Karpas-422 (cell line): ENCODE data around the gene MLH3. TPM values are rescaled to one million over a fixed set of nuclear protein-coding genes. Genes with fewer than 3 reads are reported as not detected.

Experiments used
- DNase-seq: peaks from one replicate; pipeline ENCODE4 v3.0.0-alpha.2; 2015
- H2AFZ ChIP-seq: fragments of 200-600 bp; sonication (generic); 2 replicates; pipeline ENCODE4 v1.6.1; 2014; ENCODE audit warnings: antibody characterized with exemption, low read length, mixed read lengths
- H3K27ac ChIP-seq: fragments of 200-600 bp; sonication (generic); 2 replicates; pipeline ENCODE4 v1.5.1; 2014; ENCODE audit warnings: mild to moderate bottlenecking, low read length, moderate library complexity
- H3K27me3 ChIP-seq: fragments of 200-600 bp; sonication (generic); 2 replicates; pipeline ENCODE4 v1.6.1; 2014; ENCODE audit warnings: low read length, mixed read lengths
- H3K36me3 ChIP-seq: fragments of 200-600 bp; sonication (generic); 2 replicates; pipeline ENCODE4 v1.6.1; 2014; ENCODE audit warnings: low read length, mixed read lengths; ENCODE audit not compliant: insufficient read depth
- H3K4me1 ChIP-seq: fragments of 200-600 bp; sonication (generic); 2 replicates; pipeline ENCODE4 v1.6.1; 2014; ENCODE audit warnings: mild to moderate bottlenecking, low read length, mixed read lengths
- H3K4me2 ChIP-seq: fragments of 200-600 bp; sonication (generic); 2 replicates; pipeline ENCODE4 v1.6.1; 2014; ENCODE audit warnings: low read length, low read depth, mild to moderate bottlenecking; ENCODE audit not compliant: poor library complexity, severe bottlenecking
- H3K4me3 ChIP-seq: fragments of 200-600 bp; sonication (generic); 2 replicates; pipeline ENCODE4 v1.5.1; 2014; ENCODE audit warnings: mild to moderate bottlenecking, antibody characterized with exemption, low read length, mixed read lengths
- H3K79me2 ChIP-seq: fragments of 200-600 bp; sonication (generic); 2 replicates; pipeline ENCODE4 v1.6.1; 2014; ENCODE audit warnings: mild to moderate bottlenecking, low read length, mixed read lengths
- H3K9ac ChIP-seq: fragments of 200-600 bp; sonication (generic); 2 replicates; pipeline ENCODE4 v1.6.0; 2014; ENCODE audit warnings: low read length
- H3K9me2 ChIP-seq: fragments of 200-600 bp; sonication (generic), shearing (Covaris generic); replicated peaks from 2 replicates; pipeline ENCODE4 v1.6.0; 2014; ENCODE audit warnings: mild to moderate bottlenecking, low read length, moderate library complexity; ENCODE audit not compliant: insufficient read depth
- H3K9me3 ChIP-seq: fragments of 300-700, 200-600 bp; sonication (generic); 2 replicates; pipeline ENCODE4 v1.6.1; 2014; ENCODE audit warnings: low read length, mixed read lengths
- H4K20me1 ChIP-seq: fragments of 200-600 bp; sonication (generic); 2 replicates; pipeline ENCODE4 v1.6.1; 2014; ENCODE audit warnings: mild to moderate bottlenecking, antibody characterized with exemption, low read length, low read depth; ENCODE audit not compliant: insufficient read depth
- total RNA-seq: library from RNA; depleted of rRNA; stranded (reverse); fragments of >200 nt; shearing (Covaris generic); gene quantifications from 2 replicates; pipeline ENCODE4 v1.2.3, GENCODE V29; 2014; ENCODE audit warnings: low replicate concordance

The MLH3 gene
- total RNA-seq, 1 experiment from 2014 or later: 71.5 TPM

GRCh38 chr14:75041613-75042012, 9.7 kb downstream of the MLH3 start:
- Histone ChIP-seq H3K79me2 (peaks cover 62% of the 10 kb centered on the region), H3K36me3 (peaks cover 69% of the 10 kb centered on the region), H3K27me3 (no peaks in the 10 kb centered on the region), H3K4me2 (no peak overlapping the region), H3K9me2 (no peaks in the 10 kb centered on the region), H2AFZ (no peak overlapping the region), H3K9me3 (no peaks in the 10 kb centered on the region), H3K9ac (no peak overlapping the region), H4K20me1 (0 out of 2 replicates have a peak, but pooled peaks cover 5% of the 10 kb centered on the region), H3K4me3 (no peak overlapping the region), H3K27ac (no peak overlapping the region), H3K4me1 (peaks cover 7% of the 10 kb centered on the region; the same call in 1 of the 2 replicates)
- no peak for DNase-seq

- H3K9me3 ChIP-seq: no peaks in the 10 kb centered on the region
- H3K36me3 ChIP-seq: peaks cover 67% of the 10 kb centered on the region
- DNase-seq: no peak
- no peak overlapping the region for H3K27ac ChIP-seq
- no peaks in the 10 kb centered on the region for H3K9me2 ChIP-seq
- 0 out of 2 replicates have a peak, but pooled peaks cover 5% of the 10 kb centered on the region for H4K20me1 ChIP-seq
- no peak overlapping the region for H3K4me2 ChIP-seq
- H3K4me3 ChIP-seq: no peak overlapping the region
- H3K79me2 ChIP-seq: peaks cover 56% of the 10 kb centered on the region
- H2AFZ ChIP-seq: no peak overlapping the region
- no peak overlapping the region for H3K9ac ChIP-seq
- no peaks in the 10 kb centered on the region for H3K27me3 ChIP-seq
- peaks cover 7% of the 10 kb centered on the region; the same call in 1 of the 2 replicates for H3K4me1 ChIP-seq
These were observed 10.3 kb downstream of the MLH3 start for GRCh38 chr14:75040959-75041358.

DNA sequence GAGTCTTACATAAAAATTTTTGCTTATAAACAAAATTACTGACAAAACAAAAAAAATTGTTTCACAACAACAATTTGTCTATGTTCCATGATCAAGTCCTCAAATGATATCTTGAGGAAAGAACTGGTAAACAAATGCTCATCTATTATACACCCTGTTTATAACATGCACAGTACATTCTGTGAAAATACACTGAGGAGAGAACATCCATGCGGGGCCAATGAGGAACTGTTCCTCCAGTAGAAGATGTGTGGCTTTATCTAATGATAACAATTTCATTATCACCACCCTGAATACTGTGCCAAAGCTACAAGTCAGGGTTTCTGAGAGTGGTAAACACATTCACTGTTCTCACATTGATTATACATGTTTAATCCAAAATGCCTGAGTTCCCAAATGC, 10.8 kb downstream of the MLH3 start:
- no peaks in the 10 kb centered on the region for H3K9me3 ChIP-seq
- no peak overlapping the region for H3K9ac ChIP-seq
- H3K9me2 ChIP-seq: no peaks in the 10 kb centered on the region
- H3K79me2 ChIP-seq: peaks cover 55% of the 10 kb centered on the region
- no peak for DNase-seq
- no peak overlapping the region for H3K4me2 ChIP-seq
- peaks cover 6% of the 10 kb centered on the region; the same call in 1 of the 2 replicates for H3K4me1 ChIP-seq
- H3K27me3 ChIP-seq: no peaks in the 10 kb centered on the region
- H2AFZ ChIP-seq: no peak overlapping the region
- no peak overlapping the region for H3K4me3 ChIP-seq
- no peak overlapping the region for H3K27ac ChIP-seq
- H3K36me3 ChIP-seq: peaks cover 72% of the 10 kb centered on the region
- H4K20me1 ChIP-seq: 0 out of 2 replicates have a peak, but pooled peaks cover 5% of the 10 kb centered on the region

- Histone ChIP-seq H3K9ac (no peak overlapping the region), H3K36me3 (peaks cover 77% of the 10 kb centered on the region), H3K79me2 (peaks cover 3% of the 10 kb centered on the region; the same call in 1 of the 2 replicates), H3K4me1 (no peaks in the 10 kb centered on the region), H3K4me3 (no peak overlapping the region), H2AFZ (no peak overlapping the region), H3K9me3 (no peaks in the 10 kb centered on the region), H3K4me2 (no peak overlapping the region), H3K9me2 (no peaks in the 10 kb centered on the region), H3K27ac (no peak overlapping the region), H4K20me1 (no peaks in the 10 kb centered on the region), H3K27me3 (no peaks in the 10 kb centered on the region)
- no peak for DNase-seq
These were observed 18.3 kb downstream of the MLH3 start for GRCh38 chr14:75032939-75033338.

DNA sequence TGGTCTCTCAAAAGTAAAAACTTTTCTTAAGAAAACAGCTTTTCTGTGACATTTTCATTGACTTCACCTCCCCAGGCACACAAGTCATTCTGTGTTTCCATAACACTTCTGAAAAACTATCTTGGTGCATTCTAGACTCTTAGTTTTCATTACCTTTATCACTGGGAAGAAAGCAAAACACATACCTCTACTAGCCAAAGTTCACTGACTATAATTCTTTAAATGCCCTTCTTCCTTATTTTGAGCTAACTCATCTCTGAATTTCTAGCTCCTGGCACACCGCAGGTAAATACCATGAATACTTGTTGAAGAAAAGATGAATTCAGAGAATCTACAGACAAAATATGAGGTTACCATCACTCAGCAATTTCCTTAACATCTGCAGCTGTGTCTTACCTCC, 21.1 kb downstream of the MLH3 start:
- Histone ChIP-seq H3K9ac (no peak overlapping the region), H3K9me2 (no peaks in the 10 kb centered on the region), H2AFZ (no peak overlapping the region), H3K4me3 (no peak overlapping the region), H4K20me1 (no peaks in the 10 kb centered on the region), H3K27me3 (no peaks in the 10 kb centered on the region), H3K9me3 (no peaks in the 10 kb centered on the region), H3K36me3 (peaks cover 76% of the 10 kb centered on the region), H3K27ac (no peak overlapping the region), H3K4me2 (no peak overlapping the region), H3K79me2 (no peaks in the 10 kb centered on the region), H3K4me1 (no peaks in the 10 kb centered on the region)
- no peak for DNase-seq

GRCh38 chr14:75025876-75026275, 25.4 kb downstream of the MLH3 start:
- Histone ChIP-seq H3K4me2 (no peak overlapping the region), H3K9ac (no peak overlapping the region), H4K20me1 (no peaks in the 10 kb centered on the region), H2AFZ (no peak overlapping the region), H3K36me3 (peaks cover 76% of the 10 kb centered on the region), H3K27me3 (no peaks in the 10 kb centered on the region), H3K9me3 (no peaks in the 10 kb centered on the region), H3K79me2 (no peaks in the 10 kb centered on the region), H3K4me1 (no peaks in the 10 kb centered on the region), H3K9me2 (no peaks in the 10 kb centered on the region), H3K27ac (no peak overlapping the region), H3K4me3 (no peak overlapping the region)
- no peak for DNase-seq

- Histone ChIP-seq H3K4me2 (no peak overlapping the region), H3K4me1 (no peaks in the 10 kb centered on the region), H3K4me3 (no peak overlapping the region), H2AFZ (no peak overlapping the region), H3K36me3 (peaks cover 71% of the 10 kb centered on the region), H3K27me3 (no peaks in the 10 kb centered on the region), H3K9me3 (no peaks in the 10 kb centered on the region), H3K9me2 (no peaks in the 10 kb centered on the region), H4K20me1 (no peaks in the 10 kb centered on the region; the same call in 1 of the 2 replicates), H3K27ac (no peak overlapping the region), H3K9ac (no peak overlapping the region), H3K79me2 (no peaks in the 10 kb centered on the region)
- DNase-seq: no peak
These were observed 26.2 kb downstream of the MLH3 start for GRCh38 chr14:75025082-75025481.

DNA sequence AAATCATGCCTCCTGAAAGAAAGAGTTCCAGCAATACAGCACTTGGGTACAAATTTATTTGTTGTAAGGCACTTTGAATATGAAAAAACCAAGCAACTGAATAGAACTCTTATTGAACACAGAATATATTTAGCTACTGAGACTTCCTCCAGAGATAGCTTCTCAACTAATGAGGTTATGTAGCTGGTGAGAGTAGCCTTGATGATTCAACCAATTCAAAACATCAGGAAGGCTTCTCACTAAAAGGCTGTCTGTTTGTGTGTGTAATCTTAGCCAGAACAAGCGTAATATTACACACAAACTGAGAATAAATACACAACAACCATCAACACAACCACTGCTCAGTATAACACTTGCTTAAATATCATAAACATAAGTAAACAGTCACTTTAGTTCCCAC, 28.2 kb downstream of the MLH3 start:
- no peaks in the 10 kb centered on the region for H3K79me2 ChIP-seq
- no peak overlapping the region for H2AFZ ChIP-seq
- DNase-seq: no peak
- no peaks in the 10 kb centered on the region for H3K27me3 ChIP-seq
- no peak overlapping the region for H3K27ac ChIP-seq
- no peak overlapping the region for H3K4me2 ChIP-seq
- H4K20me1 ChIP-seq: no peaks in the 10 kb centered on the region; the same call in 1 of the 2 replicates
- H3K4me3 ChIP-seq: no peak overlapping the region
- no peak overlapping the region for H3K9ac ChIP-seq
- no peaks in the 10 kb centered on the region for H3K4me1 ChIP-seq
- no peaks in the 10 kb centered on the region for H3K9me2 ChIP-seq
- peaks cover 71% of the 10 kb centered on the region for H3K36me3 ChIP-seq
- H3K9me3 ChIP-seq: no peaks in the 10 kb centered on the region

- H3K9ac ChIP-seq: no peak overlapping the region
- H3K36me3 ChIP-seq: peaks cover 69% of the 10 kb centered on the region
- no peaks in the 10 kb centered on the region for H3K4me1 ChIP-seq
- H3K79me2 ChIP-seq: no peaks in the 10 kb centered on the region
- H3K27ac ChIP-seq: no peak overlapping the region
- H4K20me1 ChIP-seq: no peaks in the 10 kb centered on the region; the same call in 1 of the 2 replicates
- no peaks in the 10 kb centered on the region for H3K9me2 ChIP-seq
- H3K9me3 ChIP-seq: no peaks in the 10 kb centered on the region
- H3K4me2 ChIP-seq: no peak overlapping the region
- H3K27me3 ChIP-seq: no peaks in the 10 kb centered on the region
- no peak overlapping the region for H2AFZ ChIP-seq
- no peak overlapping the region for H3K4me3 ChIP-seq
- peak; percentile 62 for DNase-seq
These were observed 28.6 kb downstream of the MLH3 start for GRCh38 chr14:75022655-75023054.
